ENCODE measurements around the gene RAPGEF4. TPM values are rescaled to one million over a fixed set of nuclear protein-coding genes. Genes with fewer than 3 reads are reported as not detected.

The RAPGEF4 gene
- total RNA-seq, 1 experiment from 2014 or later: 0.98 TPM

DNA sequence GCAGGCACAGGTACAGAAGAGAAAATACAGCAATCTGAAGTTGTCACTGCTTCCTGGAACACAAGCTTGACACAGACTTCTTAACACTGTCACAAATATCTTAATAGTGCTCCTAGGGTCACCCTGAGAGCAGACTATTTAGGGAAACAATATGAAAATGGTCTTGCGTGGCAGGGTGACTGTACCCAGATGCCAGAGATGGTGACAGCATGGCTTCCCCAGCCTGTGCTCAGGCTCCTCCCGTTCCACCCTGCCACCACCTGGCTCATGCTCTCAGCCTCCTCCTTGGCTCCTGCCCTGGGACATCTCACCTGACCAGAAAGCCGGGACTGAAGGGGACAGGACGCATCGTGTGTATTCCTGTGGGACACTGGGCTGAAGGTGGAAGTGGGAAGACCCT, 111.5 kb downstream of the RAPGEF4 start:
- intact Hi-C loops (cut with micrococcal nuclease; ENCODE audit: unreplicated experiment): no loop called here
- no peak overlapping the region for H3K4me3 ChIP-seq (ENCODE audit: low read depth, low read length)
- no peaks in the 10 kb centered on the region for H3K9me3 ChIP-seq
- peaks cover 27% of the 10 kb centered on the region for H3K4me1 Mint-ChIP-seq (ENCODE audit: low read depth, unreplicated experiment)
- CTCF ChIA-PET: no interaction called here
- H3K27me3 Mint-ChIP-seq (ENCODE audit: insufficient read depth, unreplicated experiment): no peaks in the 10 kb centered on the region
- BruUV-seq (replicated peaks): no TSS peak
- peaks cover 25% of the 10 kb centered on the region for H3K4me1 ChIP-seq
- POLR2A ChIA-PET: no interaction called here
- no peaks in the 10 kb centered on the region for H3K36me3 ChIP-seq (ENCODE audit: control insufficient read depth, insufficient read depth, low read length)
- H3K9me3 Mint-ChIP-seq (ENCODE audit: unreplicated experiment): peaks cover 18% of the 10 kb centered on the region
- TF ChIP-seq, protein P1, sequence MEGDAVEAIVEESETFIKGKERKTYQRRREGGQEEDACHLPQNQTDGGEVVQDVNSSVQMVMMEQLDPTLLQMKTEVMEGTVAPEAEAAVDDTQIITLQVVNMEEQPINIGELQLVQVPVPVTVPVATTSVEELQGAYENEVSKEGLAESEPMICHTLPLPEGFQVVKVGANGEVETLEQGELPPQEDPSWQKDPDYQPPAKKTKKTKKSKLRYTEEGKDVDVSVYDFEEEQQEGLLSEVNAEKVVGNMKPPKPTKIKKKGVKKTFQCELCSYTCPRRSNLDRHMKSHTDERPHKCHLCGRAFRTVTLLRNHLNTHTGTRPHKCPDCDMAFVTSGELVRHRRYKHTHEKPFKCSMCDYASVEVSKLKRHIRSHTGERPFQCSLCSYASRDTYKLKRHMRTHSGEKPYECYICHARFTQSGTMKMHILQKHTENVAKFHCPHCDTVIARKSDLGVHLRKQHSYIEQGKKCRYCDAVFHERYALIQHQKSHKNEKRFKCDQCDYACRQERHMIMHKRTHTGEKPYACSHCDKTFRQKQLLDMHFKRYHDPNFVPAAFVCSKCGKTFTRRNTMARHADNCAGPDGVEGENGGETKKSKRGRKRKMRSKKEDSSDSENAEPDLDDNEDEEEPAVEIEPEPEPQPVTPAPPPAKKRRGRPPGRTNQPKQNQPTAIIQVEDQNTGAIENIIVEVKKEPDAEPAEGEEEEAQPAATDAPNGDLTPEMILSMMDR (IDR thresholded peaks at IDR 0.05; ENCODE audit: insufficient read depth in 1 of 2, low read depth in 1 of 2, low read length in 1 of 2, severe bottlenecking in 1 of 2, unreplicated experiment in 1 of 2): no peak
- no peak for DNase-seq
- H3K4me3 Mint-ChIP-seq (ENCODE audit: unreplicated experiment): no peak overlapping the region
- no peaks in the 10 kb centered on the region for H3K27me3 ChIP-seq (replicated peaks; ENCODE audit: control insufficient read depth, insufficient read depth, low read length)
- no peak overlapping the region for H3K27ac Mint-ChIP-seq (ENCODE audit: unreplicated experiment)
- H3K36me3 Mint-ChIP-seq (ENCODE audit: insufficient read depth, unreplicated experiment): peaks cover 5% of the 10 kb centered on the region

DNA sequence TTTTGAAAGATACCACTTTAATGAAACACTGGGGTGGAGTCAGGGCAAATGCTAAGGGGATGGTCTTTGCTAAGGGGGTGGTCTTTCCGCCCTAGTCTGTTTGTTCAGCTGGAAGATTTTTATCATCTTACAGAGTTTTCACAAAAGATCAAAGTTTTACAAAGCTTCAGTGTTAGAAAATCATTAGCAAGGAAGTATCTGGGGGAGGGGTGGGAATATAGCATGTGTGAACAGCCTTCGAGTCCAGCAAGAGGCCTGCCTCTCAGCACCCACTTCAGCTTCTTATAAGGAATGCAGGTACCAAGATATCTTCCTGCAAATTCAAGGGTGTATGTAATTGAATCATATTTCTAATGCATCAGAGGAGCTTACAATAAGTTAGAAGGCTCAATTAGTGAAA, 112.9 kb downstream of the RAPGEF4 start:
- Histone ChIP-seq H3K36me3 (ENCODE audit: control insufficient read depth, insufficient read depth, low read length) (no peaks in the 10 kb centered on the region), H3K4me1 (peaks cover 25% of the 10 kb centered on the region), H3K4me3 (ENCODE audit: low read depth, low read length) (no peak overlapping the region), H3K9me3 (no peaks in the 10 kb centered on the region), H3K27me3 (replicated peaks; ENCODE audit: control insufficient read depth, insufficient read depth, low read length) (no peaks in the 10 kb centered on the region)
- peak; percentile 32 to 56 for DNase-seq
- Mint-ChIP-seq H3K9me3 (ENCODE audit: unreplicated experiment) (peaks cover 22% of the 10 kb centered on the region), H3K36me3 (ENCODE audit: insufficient read depth, unreplicated experiment) (peaks cover 5% of the 10 kb centered on the region), H3K4me3 (ENCODE audit: unreplicated experiment) (no peak overlapping the region), H3K4me1 (ENCODE audit: low read depth, unreplicated experiment) (peaks cover 18% of the 10 kb centered on the region), H3K27me3 (ENCODE audit: insufficient read depth, unreplicated experiment) (no peaks in the 10 kb centered on the region), H3K27ac (ENCODE audit: unreplicated experiment) (peak overlapping the region; percentile 32)
- ChIA-PET CTCF (no interaction called here), POLR2A (no interaction called here)
- intact Hi-C loops (cut with micrococcal nuclease; ENCODE audit: unreplicated experiment): no loop called here
- BruUV-seq (replicated peaks): no TSS peak
- TF ChIP-seq, protein P1 (IDR thresholded peaks at IDR 0.05; ENCODE audit: insufficient read depth in 1 of 2, low read depth in 1 of 2, low read length in 1 of 2, severe bottlenecking in 1 of 2, unreplicated experiment in 1 of 2): no peak

DNA sequence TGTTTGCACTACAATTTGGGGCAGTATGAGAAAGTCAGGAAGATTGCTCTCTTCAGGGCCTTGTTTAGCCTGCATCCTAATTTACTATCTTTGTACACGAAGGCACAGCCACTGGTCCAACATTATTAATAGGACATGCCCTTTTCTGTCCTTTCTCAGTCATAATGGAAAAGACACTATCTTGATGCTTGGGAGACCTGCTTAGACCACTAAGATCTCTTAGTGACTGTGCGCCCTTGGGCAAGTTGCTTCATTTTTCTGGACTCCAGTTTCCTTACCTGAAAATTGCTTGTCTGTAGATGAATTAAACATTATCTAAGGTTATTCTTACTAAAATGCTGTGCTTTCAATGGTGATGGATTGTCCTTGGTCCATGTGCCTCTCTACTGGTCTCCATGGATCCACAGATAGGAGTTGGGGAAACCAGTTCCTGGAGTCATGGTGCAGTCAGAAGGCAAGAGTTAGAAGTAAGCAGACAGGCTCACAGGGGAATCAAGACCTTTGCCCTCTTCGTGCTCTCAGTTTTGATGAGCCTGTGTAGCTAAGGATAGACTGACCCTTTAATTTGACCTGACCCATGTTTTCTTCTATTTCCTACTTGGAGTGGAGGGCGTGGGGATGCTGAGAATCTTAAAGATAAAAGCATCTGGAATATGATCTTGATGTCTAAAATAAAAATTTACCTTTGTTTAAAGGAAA, 114.0 kb downstream of the RAPGEF4 start:
- peaks cover 18% of the 10 kb centered on the region for H3K4me1 Mint-ChIP-seq (ENCODE audit: low read depth, unreplicated experiment)
- ChIA-PET POLR2A (no interaction called here), CTCF (no interaction called here)
- TF ChIP-seq, protein P1 (IDR thresholded peaks at IDR 0.05; ENCODE audit: insufficient read depth in 1 of 2, low read depth in 1 of 2, low read length in 1 of 2, severe bottlenecking in 1 of 2, unreplicated experiment in 1 of 2): no peak
- H3K27me3 ChIP-seq (replicated peaks; ENCODE audit: control insufficient read depth, insufficient read depth, low read length): no peaks in the 10 kb centered on the region
- peaks cover 18% of the 10 kb centered on the region for H3K4me1 ChIP-seq
- H3K9me3 Mint-ChIP-seq (ENCODE audit: unreplicated experiment): peaks cover 26% of the 10 kb centered on the region
- no TSS peak for BruUV-seq (replicated peaks)
- DNase-seq: no peak
- no peaks in the 10 kb centered on the region for H3K36me3 ChIP-seq (ENCODE audit: control insufficient read depth, insufficient read depth, low read length)
- no peak overlapping the region for H3K4me3 Mint-ChIP-seq (ENCODE audit: unreplicated experiment)
- H3K9me3 ChIP-seq: 0 out of 2 replicates have a peak, but pooled peaks cover 4% of the 10 kb centered on the region
- intact Hi-C loops (cut with micrococcal nuclease; ENCODE audit: unreplicated experiment): no loop called here
- H3K36me3 Mint-ChIP-seq (ENCODE audit: insufficient read depth, unreplicated experiment): peaks cover 5% of the 10 kb centered on the region
- H3K27ac Mint-ChIP-seq (ENCODE audit: unreplicated experiment): no peak overlapping the region
- no peak overlapping the region for H3K4me3 ChIP-seq (ENCODE audit: low read depth, low read length)
- H3K27me3 Mint-ChIP-seq (ENCODE audit: insufficient read depth, unreplicated experiment): no peaks in the 10 kb centered on the region
